Ishikawa (cell line): Measurements from ENCODE around the gene IP6K1.

Experiments
- CEBPB ChIP-seq: IDR thresholded peaks from 2 replicates; pipeline ENCODE4 v1.6.1; 2012
- CREB1 ChIP-seq: IDR thresholded peaks from 2 replicates; pipeline ENCODE4 v1.6.1; 2012; ENCODE audit warnings: low read depth
- EGR1 ChIP-seq: IDR thresholded peaks from 2 replicates; pipeline ENCODE4 v1.6.1; 2012
- EP300 ChIP-seq: IDR thresholded peaks from 2 replicates; pipeline ENCODE4 v1.6.1; 2012; ENCODE audit warnings: borderline replicate concordance
- FOXM1 ChIP-seq: IDR thresholded peaks from 2 replicates; pipeline ENCODE4 v1.6.1; 2012; ENCODE audit warnings: low read depth, borderline replicate concordance
- NFIC ChIP-seq: IDR thresholded peaks from 2 replicates; pipeline ENCODE4 v1.6.1; 2012
- RAD21 ChIP-seq: IDR thresholded peaks from 2 replicates; pipeline ENCODE4 v1.6.1; 2012; ENCODE audit warnings: low read depth
- TAF1 ChIP-seq: IDR thresholded peaks from 2 replicates; pipeline ENCODE4 v1.6.1; 2012; ENCODE audit warnings: low read depth, mild to moderate bottlenecking
- TCF12 ChIP-seq: IDR thresholded peaks from 2 replicates; pipeline ENCODE4 v1.6.1; 2012; ENCODE audit warnings: low read depth
- TEAD4 ChIP-seq: IDR thresholded peaks from 2 replicates; pipeline ENCODE4 v1.6.1; 2012
- YY1 ChIP-seq: IDR thresholded peaks from 2 replicates; pipeline ENCODE4 v1.6.1; 2012; ENCODE audit warnings: low read depth
- ZBTB7A ChIP-seq: IDR thresholded peaks from 2 replicates; pipeline ENCODE4 v1.6.1; 2012; ENCODE audit warnings: low read depth
- TF ChIP-seq, protein P1 (sequence below): IDR thresholded peaks from 2 replicates; pipeline ENCODE4 v1.6.1; 2012
- TF ChIP-seq, protein P2 (sequence below): IDR thresholded peaks from 2 replicates; pipeline ENCODE4 v1.6.1; 2012
- TF ChIP-seq, protein P3 (sequence below): IDR thresholded peaks from 2 replicates; pipeline ENCODE4 v1.6.1; 2012; ENCODE audit warnings: low read depth, mild to moderate bottlenecking

The IP6K1 gene

DNA sequence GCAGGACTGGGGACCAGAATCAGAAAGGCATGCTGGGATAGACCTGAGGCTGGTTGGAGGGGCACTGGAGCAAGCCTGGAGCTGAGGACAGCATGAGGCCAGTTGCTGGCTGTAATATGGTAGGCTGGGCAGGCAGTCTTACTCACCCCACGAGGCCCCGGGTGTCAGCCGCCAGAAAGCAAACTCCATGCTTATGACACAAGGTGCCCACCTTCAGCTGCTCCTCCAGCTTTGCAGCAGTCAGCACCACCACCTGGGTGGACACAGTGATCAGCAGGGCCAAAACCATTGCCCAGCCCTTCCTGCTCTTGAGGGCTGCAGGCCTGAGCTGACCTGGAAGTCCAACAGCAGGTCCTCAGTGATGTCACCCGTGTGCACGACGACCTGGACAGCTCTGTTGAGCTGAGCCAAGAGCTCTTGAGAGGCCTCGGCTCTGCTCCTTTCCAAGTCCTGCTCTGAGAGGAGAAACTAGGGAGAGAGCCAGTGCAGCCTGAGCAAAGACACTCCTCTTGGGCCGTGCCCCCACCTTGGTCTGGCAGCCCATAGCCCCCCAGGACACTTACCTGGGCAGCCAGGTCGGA lies 26.7 kb upstream of the IP6K1 start:
- TF ChIP-seq TEAD4 (no peak), NFIC (no peak), CREB1 (no peak), FOXM1 (no peak), YY1 (no peak), EP300 (no peak), RAD21 (no peak), ZBTB7A (no peak)
- TF ChIP-seq, protein P1, sequence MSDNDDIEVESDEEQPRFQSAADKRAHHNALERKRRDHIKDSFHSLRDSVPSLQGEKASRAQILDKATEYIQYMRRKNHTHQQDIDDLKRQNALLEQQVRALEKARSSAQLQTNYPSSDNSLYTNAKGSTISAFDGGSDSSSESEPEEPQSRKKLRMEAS, result no peak

DNA sequence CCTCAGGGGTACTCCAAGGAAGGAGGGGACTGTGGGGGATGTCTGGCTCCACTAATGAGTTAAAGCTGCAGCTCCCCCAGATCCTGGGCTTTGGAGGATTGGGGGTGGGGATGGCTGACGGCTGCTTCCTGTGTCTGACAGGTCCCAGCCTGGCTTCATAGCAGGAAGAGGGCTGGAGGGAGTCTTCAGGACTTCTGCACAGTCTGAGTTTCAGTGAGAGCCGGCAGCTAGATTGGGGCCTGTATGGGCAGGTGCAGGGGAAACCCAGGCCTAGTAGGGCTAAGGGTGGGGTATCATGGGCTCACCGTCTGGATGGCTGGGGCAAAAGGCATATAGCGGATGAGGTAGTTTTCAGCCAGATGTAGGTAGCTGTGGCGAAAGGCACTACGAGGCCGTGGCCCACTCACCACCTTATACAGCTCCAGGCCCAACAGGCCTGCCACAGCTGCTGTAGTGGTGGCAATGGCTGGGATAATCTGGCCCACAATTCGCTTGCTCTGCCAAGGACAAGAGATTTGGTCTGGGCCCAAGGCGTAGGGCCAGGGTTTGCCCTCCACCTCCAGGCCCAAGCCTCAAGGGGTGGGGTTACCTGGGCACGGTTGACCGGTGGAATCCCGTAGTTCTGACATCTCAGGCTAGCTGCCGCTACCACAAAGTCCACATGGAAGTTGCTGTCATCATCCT lies 21.2 kb upstream of the IP6K1 start:
- no peak for TF ChIP-seq EGR1

DNA sequence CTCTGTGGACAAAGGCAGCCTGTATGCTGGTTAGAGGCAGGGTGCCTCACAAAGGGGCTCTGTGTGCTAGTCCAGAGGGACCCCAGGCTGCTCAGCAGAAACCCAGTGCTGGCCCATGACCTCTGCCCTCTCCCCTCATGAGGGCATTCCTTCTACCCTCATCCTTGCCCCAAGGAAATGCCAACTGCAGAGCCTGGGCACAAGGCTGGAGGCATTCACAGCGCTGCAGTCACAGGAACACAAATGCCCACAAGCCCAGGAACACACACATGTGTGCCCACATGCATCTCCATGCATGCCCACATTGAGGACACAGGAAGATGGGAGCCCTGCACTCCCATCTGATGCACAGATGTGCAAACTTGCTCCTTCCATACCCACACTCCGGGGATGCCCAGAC lies 20.5 kb upstream of the IP6K1 start:
- TF ChIP-seq RAD21, result no peak
- no peak for TF ChIP-seq NFIC
- TF ChIP-seq, protein P2, sequence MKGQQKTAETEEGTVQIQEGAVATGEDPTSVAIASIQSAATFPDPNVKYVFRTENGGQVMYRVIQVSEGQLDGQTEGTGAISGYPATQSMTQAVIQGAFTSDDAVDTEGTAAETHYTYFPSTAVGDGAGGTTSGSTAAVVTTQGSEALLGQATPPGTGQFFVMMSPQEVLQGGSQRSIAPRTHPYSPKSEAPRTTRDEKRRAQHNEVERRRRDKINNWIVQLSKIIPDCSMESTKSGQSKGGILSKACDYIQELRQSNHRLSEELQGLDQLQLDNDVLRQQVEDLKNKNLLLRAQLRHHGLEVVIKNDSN, result no peak
- TF ChIP-seq YY1, result no peak
- TF ChIP-seq CEBPB, result no peak
- TF ChIP-seq CREB1, result no peak

DNA sequence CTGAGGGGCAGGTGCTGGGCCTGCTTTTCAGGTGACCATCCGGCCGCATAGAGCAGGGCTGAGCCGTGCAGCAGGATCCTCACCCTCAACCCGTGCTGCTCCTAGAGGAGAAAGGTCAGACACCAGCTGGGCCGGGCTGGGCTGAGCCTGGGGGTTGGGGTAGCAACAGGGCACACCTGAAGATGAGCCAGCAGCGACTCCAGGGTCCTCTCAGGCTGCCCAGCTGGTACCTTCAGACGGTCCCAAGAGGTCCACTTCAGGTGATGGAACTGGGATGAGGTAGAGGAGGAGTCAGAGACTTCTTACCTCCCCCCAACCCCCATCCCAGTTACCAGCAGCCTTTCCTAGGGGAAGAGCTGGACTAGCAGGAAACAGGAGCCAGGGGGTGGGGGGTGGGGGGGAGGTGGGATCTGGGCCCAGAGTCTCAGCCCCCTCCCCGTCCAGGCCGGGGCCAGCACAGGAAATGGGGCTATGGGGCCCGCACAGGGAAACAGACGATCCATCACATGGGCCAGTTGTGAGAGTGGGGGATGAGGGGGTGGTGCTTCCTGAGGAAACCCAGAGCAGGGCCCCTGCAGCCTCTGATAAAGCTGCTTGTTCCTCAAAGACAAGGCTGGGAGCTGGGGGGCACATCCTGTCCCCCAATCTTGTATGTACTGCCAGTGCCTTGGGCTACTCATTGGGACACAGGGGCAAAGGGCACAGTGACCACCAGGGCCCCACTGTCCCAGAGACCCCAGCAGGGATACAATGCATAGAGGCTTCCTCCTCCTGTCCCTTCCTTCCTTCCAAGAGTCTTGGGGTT lies 19.8 kb upstream of the IP6K1 start:
- TF ChIP-seq RAD21 (no peak), ZBTB7A (no peak), NFIC (no peak)
- TF ChIP-seq, protein P1, result no peak

DNA sequence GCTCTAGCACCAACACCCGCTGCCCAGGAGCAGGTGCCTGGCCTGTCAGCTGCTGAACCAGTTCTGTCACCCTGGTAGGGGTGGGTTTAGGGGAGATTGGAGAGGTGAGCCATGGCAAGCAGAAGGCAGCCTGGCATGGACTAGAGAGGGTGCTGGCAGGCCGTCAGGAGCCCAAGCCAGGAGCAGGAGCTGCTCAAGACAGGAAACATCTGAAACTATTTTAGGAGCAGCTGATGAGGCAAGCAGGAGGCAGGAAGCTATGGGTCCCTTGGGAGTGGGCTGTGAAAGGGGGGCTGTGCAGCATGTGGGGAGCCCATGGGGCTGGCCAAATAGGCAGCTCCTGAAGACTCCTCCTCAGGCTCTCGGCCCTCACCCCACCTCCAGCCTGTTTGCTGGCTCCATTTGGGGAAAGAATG lies 19.0 kb upstream of the IP6K1 start:
- TF ChIP-seq EP300 (no peak), ZBTB7A (no peak), CREB1 (no peak), TCF12 (no peak), CEBPB (no peak), YY1 (no peak), EGR1 (no peak), RAD21 (no peak), TAF1 (no peak), FOXM1 (no peak), TEAD4 (no peak), NFIC (no peak)
- TF ChIP-seq, protein P2, result no peak
- TF ChIP-seq, protein P3, sequence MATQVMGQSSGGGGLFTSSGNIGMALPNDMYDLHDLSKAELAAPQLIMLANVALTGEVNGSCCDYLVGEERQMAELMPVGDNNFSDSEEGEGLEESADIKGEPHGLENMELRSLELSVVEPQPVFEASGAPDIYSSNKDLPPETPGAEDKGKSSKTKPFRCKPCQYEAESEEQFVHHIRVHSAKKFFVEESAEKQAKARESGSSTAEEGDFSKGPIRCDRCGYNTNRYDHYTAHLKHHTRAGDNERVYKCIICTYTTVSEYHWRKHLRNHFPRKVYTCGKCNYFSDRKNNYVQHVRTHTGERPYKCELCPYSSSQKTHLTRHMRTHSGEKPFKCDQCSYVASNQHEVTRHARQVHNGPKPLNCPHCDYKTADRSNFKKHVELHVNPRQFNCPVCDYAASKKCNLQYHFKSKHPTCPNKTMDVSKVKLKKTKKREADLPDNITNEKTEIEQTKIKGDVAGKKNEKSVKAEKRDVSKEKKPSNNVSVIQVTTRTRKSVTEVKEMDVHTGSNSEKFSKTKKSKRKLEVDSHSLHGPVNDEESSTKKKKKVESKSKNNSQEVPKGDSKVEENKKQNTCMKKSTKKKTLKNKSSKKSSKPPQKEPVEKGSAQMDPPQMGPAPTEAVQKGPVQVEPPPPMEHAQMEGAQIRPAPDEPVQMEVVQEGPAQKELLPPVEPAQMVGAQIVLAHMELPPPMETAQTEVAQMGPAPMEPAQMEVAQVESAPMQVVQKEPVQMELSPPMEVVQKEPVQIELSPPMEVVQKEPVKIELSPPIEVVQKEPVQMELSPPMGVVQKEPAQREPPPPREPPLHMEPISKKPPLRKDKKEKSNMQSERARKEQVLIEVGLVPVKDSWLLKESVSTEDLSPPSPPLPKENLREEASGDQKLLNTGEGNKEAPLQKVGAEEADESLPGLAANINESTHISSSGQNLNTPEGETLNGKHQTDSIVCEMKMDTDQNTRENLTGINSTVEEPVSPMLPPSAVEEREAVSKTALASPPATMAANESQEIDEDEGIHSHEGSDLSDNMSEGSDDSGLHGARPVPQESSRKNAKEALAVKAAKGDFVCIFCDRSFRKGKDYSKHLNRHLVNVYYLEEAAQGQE, result no peak
- TF ChIP-seq, protein P1, result no peak

DNA sequence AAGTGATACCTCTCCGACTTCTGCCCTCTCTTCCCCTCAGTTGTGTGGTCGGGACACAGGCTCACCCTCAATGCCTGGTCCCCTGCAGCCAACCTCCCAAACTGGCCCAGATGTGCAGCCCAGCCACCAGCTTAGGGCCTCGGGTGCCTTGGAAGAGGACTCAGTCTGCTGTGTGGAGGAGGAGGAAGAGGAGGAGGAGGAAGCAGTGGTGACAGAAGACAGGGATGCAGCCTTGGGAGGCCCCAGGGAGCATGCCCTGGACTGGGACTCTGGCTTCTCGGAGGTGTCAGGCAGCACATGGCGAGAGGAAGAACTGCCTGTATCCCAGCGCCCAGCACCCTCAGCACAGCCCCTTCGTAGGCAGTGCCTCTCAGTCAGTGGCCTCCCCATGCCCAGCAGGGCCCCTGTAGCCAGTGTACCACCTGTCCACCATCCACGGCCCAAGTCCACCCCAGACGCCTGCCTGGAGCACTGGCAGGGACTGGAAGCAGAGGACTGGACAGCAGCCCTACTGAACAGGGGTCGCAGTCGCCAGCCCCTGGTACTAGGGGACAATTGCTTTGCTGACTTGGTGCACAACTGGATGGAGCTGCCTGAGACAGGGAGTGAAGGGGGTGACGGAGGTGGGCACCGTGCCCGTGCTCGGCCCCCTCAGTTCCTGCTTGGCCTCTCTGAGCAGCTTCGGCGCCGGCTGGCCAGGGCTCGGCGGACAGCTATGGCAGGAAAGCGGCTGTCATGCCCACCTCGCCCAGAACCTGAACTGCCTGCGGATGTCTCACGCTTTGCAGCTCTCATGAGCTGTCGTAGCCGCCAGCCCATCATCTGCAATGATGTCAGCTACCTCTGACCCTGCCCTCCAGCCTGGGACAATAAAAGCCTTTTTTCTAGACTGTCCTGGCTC lies 18.0 kb upstream of the IP6K1 start:
- no peak for TF ChIP-seq CREB1
- TF ChIP-seq TCF12, result no peak
- no peak for TF ChIP-seq RAD21
- no peak for TF ChIP-seq EGR1
- no peak for TF ChIP-seq EP300
- TF ChIP-seq TAF1, result no peak
- TF ChIP-seq TEAD4, result no peak
- no peak for TF ChIP-seq ZBTB7A
- no peak for TF ChIP-seq CEBPB
